Smooth muscle cell (in vitro differentiated cells): ENCODE data around the gene COL9A3. TPM values are rescaled to one million over a fixed set of nuclear protein-coding genes. Genes with fewer than 3 reads are reported as not detected.
A peak's percentile ranks its signal among the peaks of the same experiment; 100 is the strongest.

Source experiments
- DNase-seq: peaks from one replicate; lab custom pipeline; 2025; ENCODE audit not compliant: unreplicated experiment; lab: John Stamatoyannopoulos, UW
- H2AFZ ChIP-seq: fragments of 200-600 bp; sonication (generic); 2 replicates; pipeline ENCODE4 v1.6.0; 2016; ENCODE audit warnings: antibody characterized with exemption, low read depth, mild to moderate bottlenecking
- H3F3A ChIP-seq: fragments of 200-600 bp; sonication (generic); 2 replicates; pipeline ENCODE4 v1.6.0; 2017; ENCODE audit warnings: antibody characterized with exemption, low read depth
- H3K27ac ChIP-seq: fragments of 200-600 bp; sonication (generic); 2 replicates; pipeline ENCODE4 v1.5.1; 2016; ENCODE audit warnings: low read depth, mild to moderate bottlenecking
- H3K27me3 ChIP-seq: fragments of 200-600 bp; sonication (generic); 2 replicates; pipeline ENCODE4 v1.6.1; 2016; ENCODE audit warnings: low read depth, mild to moderate bottlenecking
- H3K36me3 ChIP-seq: fragments of 200-600 bp; sonication (generic); 2 replicates; pipeline ENCODE4 v1.5.1; 2016; ENCODE audit warnings: low read depth
- H3K4me1 ChIP-seq: fragments of 200-600 bp; sonication (generic); 2 replicates; pipeline ENCODE4 v1.5.1; 2016; ENCODE audit warnings: low read depth
- H3K4me2 ChIP-seq: fragments of 200-600 bp; sonication (generic); 2 replicates; pipeline ENCODE4 v1.6.0; 2016; ENCODE audit warnings: mild to moderate bottlenecking
- H3K4me3 ChIP-seq: fragments of 200-600 bp; sonication (generic); 2 replicates; pipeline ENCODE4 v1.5.1; 2016; ENCODE audit warnings: mild to moderate bottlenecking
- H3K79me2 ChIP-seq: fragments of 200-600 bp; sonication (generic); 2 replicates; pipeline ENCODE4 v1.6.0; 2016; ENCODE audit warnings: low read depth, mild to moderate bottlenecking
- H3K9ac ChIP-seq: fragments of 200-600 bp; sonication (generic); 2 replicates; pipeline ENCODE4 v1.6.0; 2016; ENCODE audit warnings: low read depth
- H3K9me3 ChIP-seq: fragments of 200-600 bp; sonication (generic); replicated peaks from 2 replicates; pipeline ENCODE4 v1.5.1; 2016; ENCODE audit warnings: low read depth
- H4K20me1 ChIP-seq: fragments of 200-600 bp; sonication (generic); 2 replicates; pipeline ENCODE4 v1.6.0; 2016; ENCODE audit warnings: low read depth
- WGBS: methylation state at CpG from one replicate; pipeline ENCODE4 v1.1.7; 2016; ENCODE audit warnings: low lambda C conversion rate; 5-methylcytosine and 5-hydroxymethylcytosine counted together
- polyA plus RNA-seq: library from polyadenylated mRNA; unstranded; fragments of >200 nt; fragmentation: Nextera tagmentation; extraction: Ambion mirVana; gene quantifications from 2 replicates; pipeline ENCODE4 v1.2.1, GENCODE V29; 2016
- total RNA-seq: library from RNA; depleted of rRNA; stranded (reverse); fragments of >200 nt; gene quantifications from 2 replicates; pipeline ENCODE4 v1.2.3, GENCODE V29; 2014
- TF ChIP-seq, protein P1 (sequence below): fragments of 200-600 bp; sonication (generic); IDR thresholded peaks from 2 replicates; pipeline ENCODE4 v1.5.1; 2017; ENCODE audit warnings: borderline replicate concordance, mild to moderate bottlenecking, antibody characterized with exemption; ENCODE audit not compliant: insufficient read depth, poor library complexity, severe bottlenecking

COL9A3 gene
- total and polyA plus RNA-seq, 2 experiments from 2014 or later = 23.0 to 77.4 TPM

DNA sequence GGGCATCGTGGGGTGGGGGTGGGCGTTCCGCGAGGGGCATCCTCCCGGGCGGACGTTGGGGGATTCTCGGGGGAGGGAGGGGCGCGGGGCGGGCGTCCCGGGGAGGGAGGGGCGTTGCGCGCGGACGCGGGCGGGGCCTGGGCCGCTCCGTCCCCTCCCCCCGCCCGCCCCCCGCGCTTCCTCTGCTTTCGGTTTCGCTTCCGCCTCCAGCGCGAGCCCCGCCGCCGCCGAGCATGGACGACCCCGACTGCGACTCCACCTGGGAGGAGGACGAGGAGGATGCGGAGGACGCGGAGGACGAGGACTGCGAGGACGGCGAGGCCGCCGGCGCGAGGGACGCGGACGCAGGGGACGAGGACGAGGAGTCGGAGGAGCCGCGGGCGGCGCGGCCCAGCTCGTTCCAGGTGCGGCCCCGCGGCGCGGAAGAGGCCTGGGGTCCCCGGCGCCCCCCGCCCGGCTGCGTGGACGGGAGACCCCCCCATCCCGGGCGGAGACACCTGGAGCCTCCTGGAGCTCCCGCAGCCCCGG is 12.2 kb upstream of the COL9A3 start, which contains the start of gene OGFR:
TSS of gene OGFR (plus strand) at position 209 of the 528 bp plus-strand sequence. CDS start at position 234, 25 bp downstream.
- under 1% methylated on average over 38 of the region's 77 CpGs for WGBS
- Histone ChIP-seq H3F3A (peaks cover 7% of the 10 kb centered on the region), H3K27ac (peak within 1 kb of the TSS; percentile 31), H3K79me2 (peaks cover 21% of the 10 kb centered on the region), H3K4me3 (peak within 1 kb of the TSS; percentile 97), H3K9ac (peak within 1 kb of the TSS; percentile 82), H3K4me1 (peaks cover 4% of the 10 kb centered on the region), H3K36me3 (no peaks in the 10 kb centered on the region), H2AFZ (peak within 1 kb of the TSS; percentile 55), H3K4me2 (peak within 1 kb of the TSS; percentile 97), H4K20me1 (peaks cover 46% of the 10 kb centered on the region), H3K9me3 (no peaks in the 10 kb centered on the region), H3K27me3 (no peaks in the 10 kb centered on the region)
- TF ChIP-seq, protein P1, sequence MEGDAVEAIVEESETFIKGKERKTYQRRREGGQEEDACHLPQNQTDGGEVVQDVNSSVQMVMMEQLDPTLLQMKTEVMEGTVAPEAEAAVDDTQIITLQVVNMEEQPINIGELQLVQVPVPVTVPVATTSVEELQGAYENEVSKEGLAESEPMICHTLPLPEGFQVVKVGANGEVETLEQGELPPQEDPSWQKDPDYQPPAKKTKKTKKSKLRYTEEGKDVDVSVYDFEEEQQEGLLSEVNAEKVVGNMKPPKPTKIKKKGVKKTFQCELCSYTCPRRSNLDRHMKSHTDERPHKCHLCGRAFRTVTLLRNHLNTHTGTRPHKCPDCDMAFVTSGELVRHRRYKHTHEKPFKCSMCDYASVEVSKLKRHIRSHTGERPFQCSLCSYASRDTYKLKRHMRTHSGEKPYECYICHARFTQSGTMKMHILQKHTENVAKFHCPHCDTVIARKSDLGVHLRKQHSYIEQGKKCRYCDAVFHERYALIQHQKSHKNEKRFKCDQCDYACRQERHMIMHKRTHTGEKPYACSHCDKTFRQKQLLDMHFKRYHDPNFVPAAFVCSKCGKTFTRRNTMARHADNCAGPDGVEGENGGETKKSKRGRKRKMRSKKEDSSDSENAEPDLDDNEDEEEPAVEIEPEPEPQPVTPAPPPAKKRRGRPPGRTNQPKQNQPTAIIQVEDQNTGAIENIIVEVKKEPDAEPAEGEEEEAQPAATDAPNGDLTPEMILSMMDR = no peak
- peak; percentile 23 for DNase-seq

DNA sequence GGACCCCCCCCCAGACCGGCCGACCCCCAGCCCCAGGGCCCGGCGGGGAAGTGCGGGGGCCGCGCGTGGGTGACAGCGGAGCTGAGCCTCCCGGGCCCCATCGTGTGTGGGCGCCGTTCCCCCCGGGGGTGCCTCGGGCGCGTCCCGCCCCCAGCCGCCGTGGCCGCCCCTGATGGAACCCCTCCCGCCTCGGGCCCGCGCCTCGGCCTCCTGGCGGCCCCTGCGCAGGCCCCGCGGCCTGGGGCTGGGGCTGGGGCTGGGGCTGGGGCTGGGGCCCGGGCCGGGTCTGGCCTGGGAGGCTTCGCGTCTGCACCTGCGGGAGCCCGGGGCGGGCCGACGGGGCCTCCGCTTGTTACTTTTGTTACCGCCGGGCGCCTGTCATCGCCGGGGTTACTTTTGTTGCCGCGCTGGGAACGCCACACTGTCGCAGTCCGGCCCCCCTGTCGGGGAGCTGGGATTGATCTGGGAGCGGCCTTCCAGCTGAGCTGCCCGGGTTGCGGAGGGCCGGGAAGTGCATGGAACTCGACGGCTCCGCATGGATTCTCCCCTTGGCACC is 11.6 kb upstream of the COL9A3 start:
- Histone ChIP-seq H3K9me3 (no peaks in the 10 kb centered on the region), H2AFZ (no peak overlapping the region), H3K27me3 (no peaks in the 10 kb centered on the region), H3K4me3 (peak overlapping the region; percentile 97), H3K36me3 (no peaks in the 10 kb centered on the region), H3K9ac (peak overlapping the region; percentile 82), H3K4me1 (peaks cover 4% of the 10 kb centered on the region), H3F3A (peaks cover 7% of the 10 kb centered on the region), H3K4me2 (peak overlapping the region; percentile 97), H3K79me2 (peaks cover 21% of the 10 kb centered on the region), H4K20me1 (peaks cover 40% of the 10 kb centered on the region), H3K27ac (no peak overlapping the region)
- TF ChIP-seq, protein P1 = no peak
- WGBS = under 1% methylated on average over 21 of the region's 58 CpGs
- DNase-seq = no peak

DNA sequence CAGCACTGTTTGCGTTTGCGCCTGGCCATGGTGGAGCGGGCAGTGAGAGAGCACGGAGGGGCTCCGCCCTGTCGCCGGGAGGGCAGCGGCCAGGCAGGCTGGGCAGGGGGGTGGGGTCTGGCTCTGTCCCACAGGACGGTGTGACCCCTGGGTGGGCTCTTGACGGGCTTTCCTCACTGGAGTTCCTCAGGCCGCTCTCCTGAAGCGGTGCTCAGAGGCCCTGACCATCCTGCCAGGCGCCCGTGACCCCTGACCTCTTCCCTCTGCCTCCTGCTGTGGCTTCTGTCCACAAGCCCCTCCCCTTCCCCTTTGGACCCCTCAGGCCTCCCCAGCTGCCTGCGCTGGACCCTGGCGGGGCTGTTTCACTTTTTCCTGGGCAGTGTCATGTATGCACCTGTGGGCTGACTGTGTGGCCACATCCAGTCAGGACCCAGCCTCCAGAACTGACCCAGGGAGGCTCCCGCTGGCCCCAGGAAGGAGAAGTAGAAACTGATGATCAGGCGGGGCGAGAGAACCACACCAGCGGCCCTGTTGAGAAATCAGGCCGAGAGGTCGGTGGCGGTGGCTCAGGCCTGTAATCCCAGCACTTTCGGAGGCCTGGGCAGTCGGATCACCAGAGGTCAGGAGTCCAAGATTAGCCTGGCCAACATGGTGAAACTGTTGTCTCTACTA is 11.0 kb upstream of the COL9A3 start:
- H3K79me2 ChIP-seq = peaks cover 21% of the 10 kb centered on the region
- 36% methylated on average over 24 of the region's 25 CpGs for WGBS
- no peak for DNase-seq
- peak overlapping the region; percentile 97 for H3K4me2 ChIP-seq
- H3K27ac ChIP-seq = no peak overlapping the region
- H3K9me3 ChIP-seq = no peaks in the 10 kb centered on the region
- peaks cover 7% of the 10 kb centered on the region for H3F3A ChIP-seq
- H3K4me1 ChIP-seq = peaks cover 4% of the 10 kb centered on the region
- H3K36me3 ChIP-seq = no peaks in the 10 kb centered on the region
- peak overlapping the region; percentile 97 for H3K4me3 ChIP-seq
- H4K20me1 ChIP-seq = peaks cover 40% of the 10 kb centered on the region
- no peak overlapping the region for H3K9ac ChIP-seq
- H2AFZ ChIP-seq = no peak overlapping the region
- TF ChIP-seq, protein P1 = no peak
- no peaks in the 10 kb centered on the region for H3K27me3 ChIP-seq
